Effector memory CD8-positive, alpha-beta T cell (primary cell): ENCODE data around the gene AUH.
A peak's percentile ranks its signal among the peaks of the same experiment; 100 is the strongest.

Experiments
- ATAC-seq: fragments of 150-1000 bp; cut with Tn5 transposase; replicated peaks from 2 replicates; pipeline ENCODE4 v1.10.0; 2021; ENCODE audit warnings: mild to moderate bottlenecking, moderate library complexity
- DNase-seq, 3 experiments: peaks; one replicate each; pipeline ENCODE4 v3.0.0; 2021
- H3K27ac Mint-ChIP-seq, 2 donors: one replicate each; pipeline ENCODE4 v1.8.0; 2022; ENCODE audit warnings: mild to moderate bottlenecking in 2 of 2, mixed read lengths in 2 of 2, moderate library complexity in 2 of 2
- H3K27me3 Mint-ChIP-seq, 2 donors: one replicate each; pipeline ENCODE4 v1.8.0; 2022; ENCODE audit warnings: mixed read lengths in 2 of 2
- H3K36me3 Mint-ChIP-seq: one replicate; pipeline ENCODE4 v1.8.0; 2022; ENCODE audit warnings: mild to moderate bottlenecking, moderate library complexity, mixed read lengths; ENCODE audit not compliant: insufficient read depth
- H3K4me1 Mint-ChIP-seq, 2 donors: one replicate each; pipeline ENCODE4 v1.8.0; 2022; ENCODE audit warnings: low read depth in 2 of 2, mixed read lengths in 2 of 2
- H3K4me3 Mint-ChIP-seq, 2 donors: one replicate each; pipeline ENCODE4 v1.8.0; 2022; ENCODE audit warnings: mild to moderate bottlenecking in 2 of 2, mixed read lengths in 2 of 2, moderate library complexity in 2 of 2
- H3K9me3 Mint-ChIP-seq, 2 donors: one replicate each; pipeline ENCODE4 v1.8.0; 2022; ENCODE audit warnings: mixed read lengths in 2 of 2

Gene AUH

DNA sequence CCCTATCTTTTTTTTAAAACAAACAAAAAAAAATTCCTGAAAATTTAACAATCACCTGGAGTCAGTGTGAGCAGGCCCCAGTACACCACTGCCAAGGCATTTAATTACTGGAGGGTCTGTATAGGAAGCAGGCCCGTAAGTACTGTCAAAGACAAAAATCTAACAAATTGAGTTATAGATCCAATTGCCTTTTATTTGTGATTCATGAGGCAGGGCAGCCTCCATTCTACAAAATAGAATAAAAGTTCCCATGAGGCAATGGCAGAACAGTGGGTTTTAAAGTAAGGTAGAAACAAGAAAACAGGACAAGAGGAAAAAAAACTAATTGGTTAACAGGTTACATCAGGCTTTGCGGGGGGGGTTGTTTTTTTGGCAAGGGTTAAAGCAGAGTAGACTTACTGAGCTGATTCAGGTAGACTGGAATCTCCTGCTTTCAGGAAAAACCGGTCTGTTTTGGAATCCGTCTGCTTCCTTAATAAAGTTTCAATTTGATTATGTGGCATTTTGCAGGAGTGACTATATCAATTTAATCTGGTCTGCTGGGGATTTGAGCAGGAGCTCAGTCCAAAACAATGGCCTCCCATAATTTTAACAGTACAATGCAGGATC, 48.9 kb downstream of the AUH start:
- H3K27ac Mint-ChIP-seq: no peak overlapping the region
- H3K27me3 Mint-ChIP-seq: no peaks in the 10 kb centered on the region
- H3K36me3 Mint-ChIP-seq: peaks cover 6% of the 10 kb centered on the region
- H3K4me1 Mint-ChIP-seq: peaks cover 6 to 14% of the 10 kb centered on the region in 2 donors
- ATAC-seq (no peak), DNase-seq (no peak)
- no peaks in the 10 kb centered on the region for H3K9me3 Mint-ChIP-seq
- no peak overlapping the region for H3K4me3 Mint-ChIP-seq

DNA sequence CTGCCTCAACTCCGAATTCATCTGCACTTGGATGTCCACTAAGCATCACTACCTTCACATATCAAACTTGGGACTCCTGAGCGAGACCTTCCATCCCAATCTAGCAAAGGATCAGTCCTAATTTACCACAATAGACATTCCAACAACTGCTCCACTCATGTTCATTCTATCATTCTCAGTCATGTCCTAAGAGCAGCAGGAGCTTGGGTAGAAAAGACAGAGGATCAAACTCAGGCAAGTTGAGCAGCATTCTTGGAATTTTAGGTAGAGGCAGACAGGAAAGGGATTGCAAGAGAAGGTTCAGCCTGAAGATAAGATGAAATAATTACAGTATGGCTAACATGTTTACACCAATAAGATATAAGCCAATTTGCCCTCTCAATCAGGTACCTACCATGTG, 51.7 kb downstream of the AUH start:
- H3K27ac Mint-ChIP-seq: no peak overlapping the region
- DNase-seq (no peak), ATAC-seq (no peak)
- H3K4me1 Mint-ChIP-seq: peaks cover 13 to 26% of the 10 kb centered on the region in 2 donors
- peaks cover 8% of the 10 kb centered on the region for H3K36me3 Mint-ChIP-seq
- H3K9me3 Mint-ChIP-seq: no peaks in the 10 kb centered on the region
- no peaks in the 10 kb centered on the region for H3K27me3 Mint-ChIP-seq
- no peak overlapping the region for H3K4me3 Mint-ChIP-seq

DNA sequence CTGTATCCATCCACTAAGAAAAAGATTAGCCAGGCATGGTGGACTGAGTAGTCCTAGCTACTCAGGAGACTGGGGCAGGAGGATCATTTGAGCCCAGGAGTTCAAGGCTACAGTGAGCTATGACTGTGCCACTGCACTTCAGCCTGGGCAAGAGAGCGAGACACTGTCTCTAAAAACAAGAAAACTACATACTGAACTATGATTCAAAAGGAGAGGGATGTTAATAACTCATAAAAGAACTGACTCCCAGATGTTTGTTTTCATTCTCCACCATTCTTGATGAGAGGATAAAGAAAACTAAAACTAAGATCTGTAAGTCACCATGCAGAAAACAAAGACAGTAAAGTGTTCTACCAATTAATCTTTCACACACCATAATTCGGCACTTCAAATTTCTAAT, 53.5 kb downstream of the AUH start:
- no peak for DNase-seq
- H3K4me1 Mint-ChIP-seq: peaks cover 15 to 26% of the 10 kb centered on the region in 2 donors
- no peak for ATAC-seq
- H3K4me3 Mint-ChIP-seq: no peak overlapping the region
- H3K27ac Mint-ChIP-seq: peak overlapping the region in 1 of 2 donors; percentile 73
- no peaks in the 10 kb centered on the region for H3K9me3 Mint-ChIP-seq
- H3K36me3 Mint-ChIP-seq: peaks cover 8% of the 10 kb centered on the region
- H3K27me3 Mint-ChIP-seq: no peaks in the 10 kb centered on the region

DNA sequence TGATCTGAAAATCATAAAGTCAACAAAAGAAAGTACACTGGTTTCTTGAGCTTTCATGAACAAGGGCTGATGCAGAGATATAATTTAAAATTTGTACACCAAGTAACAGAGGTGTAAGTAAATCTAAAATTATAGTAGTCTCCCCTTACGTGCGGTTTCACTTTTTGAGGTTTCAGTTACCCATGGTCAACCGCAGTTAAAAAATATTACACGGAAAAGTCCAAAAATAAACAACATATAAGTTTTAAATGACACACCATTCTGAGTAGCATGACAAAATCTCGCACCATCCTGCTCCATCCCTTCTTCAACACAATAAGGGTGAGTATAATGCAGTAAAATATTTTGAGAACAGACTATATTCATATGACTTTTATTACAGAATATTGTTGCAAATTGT, 54.4 kb downstream of the AUH start:
- H3K4me1 Mint-ChIP-seq: peaks cover 15 to 26% of the 10 kb centered on the region in 2 donors
- ATAC-seq: no peak
- H3K27ac Mint-ChIP-seq: no peak overlapping the region
- no peaks in the 10 kb centered on the region for H3K27me3 Mint-ChIP-seq
- no peaks in the 10 kb centered on the region for H3K9me3 Mint-ChIP-seq
- H3K36me3 Mint-ChIP-seq: peaks cover 8% of the 10 kb centered on the region
- DNase-seq: no peak
- no peak overlapping the region for H3K4me3 Mint-ChIP-seq

DNA sequence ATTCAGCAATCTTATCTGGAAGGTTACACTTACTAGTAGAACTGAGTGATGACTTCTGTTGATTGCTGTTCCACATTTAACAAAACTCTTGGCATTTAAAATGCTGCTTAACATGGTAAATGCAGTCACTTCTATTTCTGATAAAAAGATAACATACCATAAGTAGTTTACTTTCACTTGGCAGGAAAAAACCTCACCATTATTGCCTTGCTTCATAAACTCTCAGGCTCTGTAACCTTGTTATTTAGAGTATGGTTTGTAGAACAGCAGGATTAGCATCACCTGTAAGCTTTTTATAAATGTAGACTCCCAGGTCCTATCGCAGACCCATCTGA, 55.5 kb downstream of the AUH start:
- Mint-ChIP-seq H3K4me1 (peaks cover 15 to 26% of the 10 kb centered on the region in 2 donors), H3K27me3 (no peaks in the 10 kb centered on the region), H3K36me3 (peaks cover 8% of the 10 kb centered on the region), H3K27ac (peak overlapping the region in 1 of 2 donors; percentile 15), H3K4me3 (no peak overlapping the region), H3K9me3 (no peaks in the 10 kb centered on the region)
- ATAC-seq: no peak
- DNase-seq: no peak

DNA sequence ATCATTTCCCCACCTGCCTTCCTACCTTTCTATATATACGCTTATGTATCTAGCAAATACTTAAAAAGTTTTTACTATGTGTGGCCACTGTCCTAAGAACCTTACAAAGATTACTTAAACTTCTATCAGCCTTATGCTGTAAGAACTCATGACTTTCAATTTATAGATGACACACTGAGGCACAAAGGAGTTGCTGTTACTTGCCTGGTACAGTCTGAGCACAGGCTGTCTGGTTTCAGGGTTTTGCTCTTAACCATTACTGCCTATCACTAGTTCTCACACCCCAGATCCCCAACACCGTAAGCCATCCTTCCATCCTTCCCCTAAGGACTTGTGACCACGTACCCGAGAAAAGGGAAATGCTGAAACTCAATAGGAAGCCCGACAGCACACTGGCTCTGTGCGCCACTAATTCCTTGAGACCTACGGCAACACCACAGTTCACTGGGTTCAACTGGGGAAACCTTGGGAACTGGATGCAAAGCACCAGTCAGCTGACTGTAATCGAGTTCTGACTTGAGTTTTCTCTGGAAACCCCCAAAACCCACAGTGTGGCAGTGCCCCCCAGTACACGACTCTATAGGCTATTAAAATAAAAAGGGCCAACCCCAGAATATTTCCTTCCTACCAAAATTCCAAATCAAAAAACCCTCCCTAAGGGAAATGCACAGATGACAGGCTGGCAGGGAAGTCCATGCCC, 56.0 kb downstream of the AUH start:
- H3K4me3 Mint-ChIP-seq: no peak overlapping the region
- no peaks in the 10 kb centered on the region for H3K9me3 Mint-ChIP-seq
- ATAC-seq (no peak), DNase-seq (no peak)
- peaks cover 15 to 26% of the 10 kb centered on the region in 2 donors for H3K4me1 Mint-ChIP-seq
- H3K27ac Mint-ChIP-seq: peak overlapping the region in 1 of 2 donors; percentile 15
- H3K27me3 Mint-ChIP-seq: no peaks in the 10 kb centered on the region
- peaks cover 8% of the 10 kb centered on the region for H3K36me3 Mint-ChIP-seq

DNA sequence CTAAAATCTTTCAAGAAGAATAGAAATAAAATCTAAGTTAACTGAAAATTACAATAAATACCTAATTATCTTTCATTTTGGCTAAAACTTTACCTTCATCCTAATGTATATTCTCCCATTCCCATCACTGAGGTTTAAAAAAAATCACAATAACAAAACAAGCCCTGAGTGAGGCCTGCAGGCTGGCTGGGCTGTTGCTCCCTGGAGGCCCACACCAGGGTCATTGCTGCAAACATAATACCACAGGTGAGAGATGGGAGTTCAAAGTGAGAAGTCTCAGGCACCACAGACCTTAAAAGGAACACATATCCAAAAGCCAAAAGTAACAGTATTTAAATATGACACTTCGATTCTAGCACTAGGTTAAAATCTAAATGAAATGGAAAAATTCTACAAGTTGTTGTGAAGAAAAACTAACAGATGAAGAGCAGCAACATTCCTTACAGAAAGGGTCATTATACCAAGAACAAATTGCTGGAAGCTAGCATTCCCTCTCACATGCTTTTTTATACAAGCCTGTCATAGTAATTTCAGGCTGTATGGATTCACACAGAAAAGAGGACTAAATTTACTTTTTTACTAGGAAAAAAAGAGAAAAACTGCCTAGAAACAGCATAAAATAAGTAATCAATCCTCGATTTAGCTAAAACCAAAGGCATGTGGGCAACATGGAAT, 57.8 kb downstream of the AUH start:
- Mint-ChIP-seq H3K4me1 (peaks cover 16 to 25% of the 10 kb centered on the region in 2 donors), H3K9me3 (no peaks in the 10 kb centered on the region), H3K36me3 (peaks cover 8% of the 10 kb centered on the region), H3K4me3 (no peak overlapping the region), H3K27ac (peak overlapping the region in 1 of 2 donors; percentile 36), H3K27me3 (no peaks in the 10 kb centered on the region)
- ATAC-seq (no peak), DNase-seq (no peak)

DNA sequence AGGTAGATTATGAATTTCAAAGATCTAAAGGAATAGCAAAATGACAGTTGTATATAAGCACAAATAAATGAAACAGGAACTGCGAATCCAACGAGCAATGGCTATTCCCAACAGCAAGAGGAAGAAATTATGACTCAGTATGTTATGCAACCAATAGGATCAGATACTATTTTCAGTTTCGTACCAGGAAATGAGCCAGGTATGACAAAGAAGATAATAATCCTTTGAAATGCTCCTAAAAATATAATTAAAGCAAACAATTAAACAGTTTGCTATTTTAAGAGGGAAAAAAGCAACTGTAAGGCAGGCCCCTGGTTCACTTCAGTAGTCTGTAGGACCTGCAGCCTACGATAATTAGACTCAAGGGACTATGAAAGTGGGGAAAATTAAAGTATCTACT, 58.9 kb downstream of the AUH start:
- no peaks in the 10 kb centered on the region for H3K9me3 Mint-ChIP-seq
- no peak for DNase-seq

DNA sequence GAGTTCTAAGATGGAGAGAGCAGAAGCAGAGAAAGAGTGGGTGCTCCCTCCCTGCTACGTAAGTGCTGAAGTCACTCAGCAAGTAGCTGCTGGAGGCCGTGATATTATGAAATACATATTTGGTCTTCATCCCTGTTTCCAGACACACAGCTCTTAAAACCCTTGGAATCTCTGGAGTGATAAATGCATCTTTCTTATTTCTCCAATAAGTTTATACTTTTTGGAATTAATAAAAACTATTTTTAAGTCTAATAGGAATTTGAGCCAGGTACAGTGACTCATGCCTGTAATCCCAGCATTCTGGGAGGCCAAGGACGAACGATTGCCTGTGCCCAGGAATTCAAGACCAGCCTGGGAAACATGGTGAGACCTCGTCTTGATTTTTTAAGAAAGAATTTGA, 60.6 kb downstream of the AUH start:
- Mint-ChIP-seq H3K4me1 (peaks cover 11 to 12% of the 10 kb centered on the region in 2 donors), H3K36me3 (peaks cover 15% of the 10 kb centered on the region), H3K9me3 (no peaks in the 10 kb centered on the region), H3K27me3 (no peaks in the 10 kb centered on the region), H3K4me3 (no peak overlapping the region), H3K27ac (peak overlapping the region in 1 of 2 donors; percentile 52)
- no peak for DNase-seq
- no peak for ATAC-seq

More for the DNA sequence above, 58.9 kb downstream of the AUH start:
- no peak overlapping the region for H3K27ac Mint-ChIP-seq
- peaks cover 8% of the 10 kb centered on the region for H3K36me3 Mint-ChIP-seq
- no peaks in the 10 kb centered on the region for H3K27me3 Mint-ChIP-seq
- peaks cover 13 to 24% of the 10 kb centered on the region in 2 donors for H3K4me1 Mint-ChIP-seq
- H3K4me3 Mint-ChIP-seq: no peak overlapping the region
- ATAC-seq: no peak

DNA sequence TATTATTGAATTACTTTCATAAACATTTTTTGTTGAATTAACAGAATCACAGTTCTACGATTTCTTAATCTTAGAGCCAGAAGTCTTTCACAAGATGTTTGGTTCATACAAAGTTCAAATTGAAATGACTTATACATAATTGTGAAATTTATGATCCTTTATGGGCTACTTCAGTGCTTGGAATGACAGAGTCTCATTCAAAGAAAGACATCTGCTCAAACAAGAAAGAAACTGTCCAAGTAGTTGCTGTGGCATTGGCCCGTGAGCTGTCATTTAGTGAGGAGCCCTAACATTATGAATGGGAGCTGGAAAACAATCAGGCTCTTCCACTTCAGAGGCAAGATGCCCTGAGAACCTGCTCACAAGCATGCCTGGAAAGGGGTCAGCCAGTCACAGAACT, 63.4 kb downstream of the AUH start:
- Mint-ChIP-seq H3K9me3 (no peaks in the 10 kb centered on the region), H3K36me3 (peaks cover 33% of the 10 kb centered on the region), H3K27ac (no peak overlapping the region), H3K4me1 (peaks cover 4 to 12% of the 10 kb centered on the region in 2 donors), H3K27me3 (no peaks in the 10 kb centered on the region), H3K4me3 (no peak overlapping the region)
- DNase-seq: no peak
- no peak for ATAC-seq

DNA sequence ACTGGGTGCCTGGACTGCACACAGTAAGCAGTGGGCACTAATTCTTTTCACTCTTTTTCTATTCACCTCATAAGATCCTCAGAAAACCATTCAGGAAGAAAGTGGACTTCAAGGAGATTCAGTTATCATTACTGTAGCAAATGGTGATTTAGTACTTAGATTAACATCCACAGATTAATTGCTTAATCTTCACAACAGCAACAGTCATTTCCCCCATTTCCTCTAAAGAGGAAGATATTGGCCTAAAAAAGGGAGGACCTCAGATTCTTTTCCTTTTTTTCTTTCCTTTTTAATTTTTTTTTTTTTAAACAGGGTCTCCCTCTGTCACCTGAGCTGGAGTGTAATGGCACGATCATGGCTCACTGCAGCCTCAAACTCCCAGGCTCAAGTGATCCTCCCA, 64.4 kb downstream of the AUH start:
- Mint-ChIP-seq H3K9me3 (no peaks in the 10 kb centered on the region), H3K27me3 (no peaks in the 10 kb centered on the region), H3K4me3 (no peak overlapping the region), H3K36me3 (peaks cover 36% of the 10 kb centered on the region), H3K27ac (peak overlapping the region in 1 of 2 donors; percentile 20), H3K4me1 (peaks cover 4 to 12% of the 10 kb centered on the region in 2 donors)
- DNase-seq (no peak), ATAC-seq (no peak)

DNA sequence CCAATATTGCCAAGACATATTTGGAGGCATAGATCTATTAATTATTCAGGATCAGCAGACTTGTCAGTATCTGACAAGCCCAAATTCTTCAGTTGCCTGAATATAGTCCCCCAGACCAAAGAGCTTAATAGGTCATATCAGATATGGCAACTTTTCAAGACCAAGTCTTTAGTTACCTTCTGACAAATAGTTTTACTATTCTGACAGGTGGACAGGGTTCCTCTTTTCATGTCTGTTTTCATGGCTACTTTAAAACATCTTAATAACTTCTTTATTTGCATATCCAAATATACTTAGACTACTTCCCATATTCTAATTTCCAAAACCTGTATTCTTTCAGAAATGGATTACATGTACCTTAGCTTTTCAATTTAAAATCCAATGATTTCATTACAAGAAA, 65.4 kb downstream of the AUH start:
- H3K9me3 Mint-ChIP-seq: no peaks in the 10 kb centered on the region
- no peak overlapping the region for H3K4me3 Mint-ChIP-seq
- H3K36me3 Mint-ChIP-seq: peaks cover 40% of the 10 kb centered on the region
- no peak for ATAC-seq
- no peaks in the 10 kb centered on the region for H3K27me3 Mint-ChIP-seq
- no peak for DNase-seq
- H3K4me1 Mint-ChIP-seq: peaks cover 4 to 12% of the 10 kb centered on the region in 2 donors
- no peak overlapping the region for H3K27ac Mint-ChIP-seq

DNA sequence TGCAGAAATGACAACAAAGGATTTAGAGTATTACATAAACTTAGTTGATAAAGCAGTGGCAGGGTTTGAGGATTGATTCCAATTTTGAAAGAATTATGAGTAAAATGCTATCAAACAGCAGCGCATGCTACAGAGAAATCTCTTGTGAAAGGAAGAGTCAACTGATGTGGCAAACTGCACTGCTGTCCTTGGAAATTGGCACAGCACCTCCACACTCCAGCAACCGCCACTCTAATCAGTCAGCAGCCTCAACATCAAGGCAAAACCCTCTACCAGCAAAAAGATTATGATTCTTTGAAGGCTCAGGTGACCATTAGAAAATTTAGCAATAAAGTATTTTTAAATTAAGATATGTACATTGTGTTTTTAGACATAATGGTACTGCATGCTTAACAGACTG, 66.4 kb downstream of the AUH start:
- no peak for ATAC-seq
- H3K27me3 Mint-ChIP-seq: no peaks in the 10 kb centered on the region
- no peak for DNase-seq
- no peak overlapping the region for H3K4me3 Mint-ChIP-seq
- H3K9me3 Mint-ChIP-seq: no peaks in the 10 kb centered on the region
- peaks cover 40% of the 10 kb centered on the region for H3K36me3 Mint-ChIP-seq
- peaks cover 0 to 8% of the 10 kb centered on the region in 2 donors for H3K4me1 Mint-ChIP-seq
- no peak overlapping the region for H3K27ac Mint-ChIP-seq

DNA sequence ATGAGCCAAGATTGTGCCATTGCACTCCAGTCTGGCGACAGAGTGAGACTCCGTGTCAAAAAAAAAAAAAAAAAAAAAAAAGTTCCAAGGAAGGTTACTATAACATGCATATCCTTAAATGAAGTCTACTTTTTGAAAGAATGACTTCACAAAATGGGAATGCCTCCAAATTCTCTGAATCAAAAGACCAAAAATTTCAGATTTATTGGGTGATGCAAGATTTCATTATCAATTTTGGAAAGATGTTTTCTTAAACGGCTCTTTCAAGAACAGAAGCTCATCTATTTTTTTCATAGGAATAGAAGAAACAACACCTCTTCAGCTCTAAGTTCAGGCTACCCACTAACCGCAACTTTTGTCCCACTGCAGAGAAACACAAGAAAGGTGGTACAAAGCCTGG, 69.9 kb downstream of the AUH start:
- Mint-ChIP-seq H3K9me3 (no peaks in the 10 kb centered on the region), H3K36me3 (peaks cover 33% of the 10 kb centered on the region), H3K4me3 (no peak overlapping the region), H3K27me3 (no peaks in the 10 kb centered on the region), H3K27ac (no peak overlapping the region), H3K4me1 (no peaks in the 10 kb centered on the region)
- DNase-seq (no peak), ATAC-seq (no peak)
